GM12865 (cell line): ENCODE data around the gene XRRA1.

Source experiments
- DNase-seq: peaks from one replicate; pipeline ENCODE4 v3.0.0; 2010; ENCODE audit warnings: low read depth
- H3K4me3 ChIP-seq: 2 replicates; pipeline ENCODE4 v1.5.1; 2011; ENCODE audit warnings: mild to moderate bottlenecking, low read depth, low read length, control low read depth
- CTCF ChIP-seq: IDR thresholded peaks from 2 replicates; pipeline ENCODE4 v1.5.1; 2011; ENCODE audit warnings: low read length, control low read depth, low read depth, inconsistent platforms; ENCODE audit not compliant: insufficient read depth; ENCODE audit errors: missing control alignments

XRRA1 gene

GRCh38 chr11:74951226-74951625 is 2.3 kb upstream of the XRRA1 start:
- H3K4me3 ChIP-seq, result peak overlapping the region; percentile 86
- peak; percentile 47 for DNase-seq
- TF ChIP-seq CTCF, result no peak

- DNase-seq, result peak; percentile 80
- TF ChIP-seq CTCF, result no peak
- peak overlapping the region; percentile 86 for H3K4me3 ChIP-seq
Measured at GRCh38 chr11:74950374-74950969, 1.6 kb upstream of the XRRA1 start.

- TF ChIP-seq CTCF, result no peak
- peak overlapping the region; percentile 86 for H3K4me3 ChIP-seq
- no peak for DNase-seq
Measured at GRCh38 chr11:74949753-74950137, 854 bp upstream of the XRRA1 start.

- peak overlapping the region; percentile 89 for H3K4me3 ChIP-seq
- no peak for DNase-seq
- TF ChIP-seq CTCF, result no peak
Measured at GRCh38 chr11:74948546-74948897, 369 bp downstream of the XRRA1 start.

- no peak for TF ChIP-seq CTCF
- H3K4me3 ChIP-seq, result no peak overlapping the region
- DNase-seq, result no peak
Measured at GRCh38 chr11:74942073-74942759, 6.7 kb downstream of the XRRA1 start.

- TF ChIP-seq CTCF, result no peak
- no peak for DNase-seq
- no peak overlapping the region for H3K4me3 ChIP-seq
Measured at GRCh38 chr11:74941492-74941891, 7.4 kb downstream of the XRRA1 start.
